Measurements from ENCODE around the gene PSD.

- no peak for TF ChIP-seq CTCF (IDR thresholded peaks at IDR 0.05)
- no peak for TF ChIP-seq POLR2AphosphoS5 (IDR thresholded peaks at IDR 0.05; ENCODE audit: low read depth, low read length)
- no peak for TF ChIP-seq TCF7L2 (IDR thresholded peaks at IDR 0.05; ENCODE audit: low read depth, low read length)
- TF ChIP-seq REST (IDR thresholded peaks at IDR 0.05; ENCODE audit: insufficient read depth in 1 of 2, low read depth in 2 of 2, low read length in 1 of 2), result no peak
- peak; percentile 77; the same call in 1 of the 2 replicates for TF ChIP-seq SIN3A (IDR thresholded peaks at IDR 0.05; ENCODE audit: borderline replicate concordance, insufficient read depth, low read depth, low read length)
These were observed 3.4 kb upstream of the PSD start for GRCh38 chr10:102421757-102422512.

Data from Panc1 (cell line).